Right lobe of liver (tissue), 4 donors: ENCODE results near the gene SEZ6.

Experiments
- CTCF ChIP-seq, 4 donors: fragments of 200-600 bp in 3 of 4; fragments of 450-650 bp in 1 of 4; IDR thresholded peaks; one replicate each; pipeline versions ENCODE4 v1.5.1 to v1.8.0; 2016 to 2022; ENCODE audit warnings: antibody characterized with exemption in 4 of 4, mild to moderate bottlenecking in 2 of 4
- POLR2A ChIP-seq: fragments of 450-650 bp; IDR thresholded peaks from one replicate; pipeline ENCODE4 v1.6.1; 2017; ENCODE audit warnings: antibody characterized with exemption, mild to moderate bottlenecking
- donor health status: DM: no; HTN: no; CAD: no.
- donor health status: DM: no; HTN: no; CAD: no.
- donor health status: DM: no; HTN: yes; CAD: no.

GRCh38 chr17:28978356-28978964 is 27.4 kb downstream of the SEZ6 start:
- TF ChIP-seq CTCF (IDR thresholded peaks at IDR 0.05) (no peak), POLR2A (no peak)
